Measurements from ENCODE around the gene ZNF407.

GRCh38 chr18:75107931-75108276 lies 510.2 kb downstream of the ZNF407 start:
- TF ChIP-seq CTCF (IDR thresholded peaks at IDR 0.05; ENCODE audit: low read depth, low read length, missing input control) (no peak), HNF4A (conservative IDR thresholded peaks at IDR 0.05) (no peak)
